Endothelial cell of umbilical vein (primary cell): ENCODE data around the gene KCNAB2.

Experiments
- EZH2 ChIP-seq: IDR thresholded peaks from 2 replicates; pipeline ENCODE4 v1.6.1; 2012; ENCODE audit warnings: borderline replicate concordance, low read depth, mild to moderate bottlenecking, moderate library complexity, low read length, inconsistent platforms; ENCODE audit not compliant: severe bottlenecking
- FOS ChIP-seq: IDR thresholded peaks from 2 replicates; pipeline ENCODE4 v1.6.1; 2011; ENCODE audit warnings: mild to moderate bottlenecking, low read length, moderate library complexity, borderline replicate concordance; ENCODE audit not compliant: insufficient read depth
- JUN ChIP-seq: IDR thresholded peaks from 2 replicates; pipeline ENCODE4 v1.6.1; 2011; ENCODE audit warnings: borderline replicate concordance, low read depth; ENCODE audit not compliant: insufficient read length, insufficient read depth
- MYC ChIP-seq: IDR thresholded peaks from one replicate; pipeline ENCODE4 v1.6.1; 2011; ENCODE audit warnings: mild to moderate bottlenecking, low read depth, low read length
- POLR2A ChIP-seq: IDR thresholded peaks from 2 replicates; pipeline ENCODE4 v1.6.1; 2012; ENCODE audit warnings: low read depth, mild to moderate bottlenecking, control low read depth, low read length
- POLR2AphosphoS5 ChIP-seq: IDR thresholded peaks from 2 replicates; pipeline ENCODE4 v1.6.1; 2012; ENCODE audit warnings: low read depth, mild to moderate bottlenecking, control low read depth, low read length, moderate library complexity; ENCODE audit not compliant: insufficient read depth
- TF ChIP-seq, protein P1 (sequence below), 2 donors: IDR thresholded peaks; 1 replicate in 1 of 2; 2 replicates in 1 of 2; pipeline ENCODE4 v1.5.1; 2011; ENCODE audit warnings: low read length in 2 of 2, mild to moderate bottlenecking in 2 of 2, moderate library complexity in 2 of 2, control low read depth in 1 of 2, inconsistent platforms in 1 of 2, low read depth in 1 of 2; ENCODE audit not compliant: insufficient read depth in 1 of 2; ENCODE audit errors: extremely low read depth in 1 of 2
- TF ChIP-seq, protein P2 (sequence below): IDR thresholded peaks from 2 replicates; pipeline ENCODE4 v1.6.1; 2011; ENCODE audit not compliant: insufficient read depth, insufficient read length

DNA sequence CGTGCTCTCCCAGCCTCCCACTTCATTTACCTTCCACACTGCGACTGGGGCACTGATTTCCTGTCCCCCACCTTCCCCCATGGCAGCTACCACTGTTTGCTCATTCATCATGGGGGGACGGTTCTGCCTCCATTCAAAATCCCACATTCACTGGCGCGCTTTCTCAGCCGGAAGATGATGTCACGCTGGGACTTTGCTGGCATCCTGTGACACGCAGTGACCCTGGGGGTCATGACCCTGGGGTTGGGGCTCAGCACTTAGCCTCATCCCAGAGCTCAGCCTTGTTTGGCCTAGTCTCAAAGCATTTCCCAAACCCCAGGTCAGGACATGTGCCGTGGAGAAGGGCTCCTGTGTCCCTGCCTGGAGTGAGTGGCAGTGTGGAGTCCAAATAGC lies 582 bp upstream of the KCNAB2 start:
- TF ChIP-seq, protein P1, sequence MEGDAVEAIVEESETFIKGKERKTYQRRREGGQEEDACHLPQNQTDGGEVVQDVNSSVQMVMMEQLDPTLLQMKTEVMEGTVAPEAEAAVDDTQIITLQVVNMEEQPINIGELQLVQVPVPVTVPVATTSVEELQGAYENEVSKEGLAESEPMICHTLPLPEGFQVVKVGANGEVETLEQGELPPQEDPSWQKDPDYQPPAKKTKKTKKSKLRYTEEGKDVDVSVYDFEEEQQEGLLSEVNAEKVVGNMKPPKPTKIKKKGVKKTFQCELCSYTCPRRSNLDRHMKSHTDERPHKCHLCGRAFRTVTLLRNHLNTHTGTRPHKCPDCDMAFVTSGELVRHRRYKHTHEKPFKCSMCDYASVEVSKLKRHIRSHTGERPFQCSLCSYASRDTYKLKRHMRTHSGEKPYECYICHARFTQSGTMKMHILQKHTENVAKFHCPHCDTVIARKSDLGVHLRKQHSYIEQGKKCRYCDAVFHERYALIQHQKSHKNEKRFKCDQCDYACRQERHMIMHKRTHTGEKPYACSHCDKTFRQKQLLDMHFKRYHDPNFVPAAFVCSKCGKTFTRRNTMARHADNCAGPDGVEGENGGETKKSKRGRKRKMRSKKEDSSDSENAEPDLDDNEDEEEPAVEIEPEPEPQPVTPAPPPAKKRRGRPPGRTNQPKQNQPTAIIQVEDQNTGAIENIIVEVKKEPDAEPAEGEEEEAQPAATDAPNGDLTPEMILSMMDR (IDR thresholded peaks at IDR 0.05; ENCODE audit: extremely low read depth in 1 of 2, insufficient read depth in 1 of 2, low read depth in 1 of 2, low read length in 2 of 2): no peak
- TF ChIP-seq EZH2 (no peak), POLR2A (no peak), POLR2AphosphoS5 (no peak), MYC (no peak), FOS (no peak), JUN (no peak)
- TF ChIP-seq, protein P2, sequence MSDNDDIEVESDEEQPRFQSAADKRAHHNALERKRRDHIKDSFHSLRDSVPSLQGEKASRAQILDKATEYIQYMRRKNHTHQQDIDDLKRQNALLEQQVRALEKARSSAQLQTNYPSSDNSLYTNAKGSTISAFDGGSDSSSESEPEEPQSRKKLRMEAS: no peak
